IPS-NIHi7 (cell line): ENCODE data around the gene PPP4R3C.
"Not testable (repeated sequence)": the region's sequence is repeated elsewhere in the genome, so short reads cannot be mapped to it uniquely, and the experiment has no call there.

Source experiments
- DNase-seq: peaks from one replicate; pipeline ENCODE4 v3.0.0; 2012; ENCODE audit warnings: mixed read lengths; ENCODE audit errors: extremely low spot score

PPP4R3C gene

GRCh38 chrX:27463187-27463586, at the start of gene PPP4R3C:
Gene PPP4R3C (minus strand): TSS chrX:27463341. CDS start chrX:27463296, 45 bp downstream.
- DNase-seq = no peak

- no peak for DNase-seq
Observed at GRCh38 chrX:27491397-27491796, 28.3 kb upstream of the PPP4R3C start.

- DNase-seq = no peak
Observed at GRCh38 chrX:27466051-27466450, 2.9 kb upstream of the PPP4R3C start.

- no peak for DNase-seq
Observed at GRCh38 chrX:27465036-27465435, 1.9 kb upstream of the PPP4R3C start.

- not testable (repeated sequence) for DNase-seq
Observed at GRCh38 chrX:27459129-27459528, 4.0 kb downstream of the PPP4R3C start.

GRCh38 chrX:27458544-27458943, 4.6 kb downstream of the PPP4R3C start:
- not testable (repeated sequence) for DNase-seq

GRCh38 chrX:27451324-27451723, 11.8 kb downstream of the PPP4R3C start:
- DNase-seq = no peak

- DNase-seq = no peak
Observed at GRCh38 chrX:27446423-27446822, 16.7 kb downstream of the PPP4R3C start.

- no peak for DNase-seq
Observed at GRCh38 chrX:27445438-27445837, 17.7 kb downstream of the PPP4R3C start.

- DNase-seq = no peak
Observed at GRCh38 chrX:27444093-27444908, 18.8 kb downstream of the PPP4R3C start.

- not testable (repeated sequence) for DNase-seq
Observed at GRCh38 chrX:27442392-27442791, 20.7 kb downstream of the PPP4R3C start.

- DNase-seq = no peak
Observed at GRCh38 chrX:27439771-27440170, 23.4 kb downstream of the PPP4R3C start.

GRCh38 chrX:27438937-27439336, 24.2 kb downstream of the PPP4R3C start:
- DNase-seq = no peak

GRCh38 chrX:27435031-27435430, 28.1 kb downstream of the PPP4R3C start:
- no peak for DNase-seq
